A549 (cell line): Measurements from ENCODE around the gene TNIK. TPM values are rescaled to one million over a fixed set of nuclear protein-coding genes. Genes with fewer than 3 reads are reported as not detected.

ENCODE experiments used
- ATAC-seq, 2 experiments: fragments of 200-7000 bp in 1 of 2; fragments of >200 bp in 1 of 2; cut with Nextera tagmentation in 1 of 2; cut with Tn5 transposase in 1 of 2; 3 replicates each; pipeline versions ENCODE4 v1.8.0 to v1.9.1; 2018 to 2020; ENCODE audit warnings: mild to moderate bottlenecking in 1 of 2, moderate library complexity in 1 of 2
- CTCF ChIA-PET: fragments of 300-600 bp; sonication (Branson Sonifier 250); formaldehyde crosslinking; extraction: SDS; loops from one replicate; lab custom pipeline; 2021; ENCODE audit warnings: antibody characterized with exemption, inconsistent platforms; lab: Yijun Ruan, JAX
- POLR2A ChIA-PET: fragments of 350-600 bp; formaldehyde crosslinking; extraction: SDS; loops from one replicate; lab custom pipeline; 2021; ENCODE audit warnings: antibody characterized with exemption, inconsistent platforms; lab: Yijun Ruan, JAX
- DNase-seq, 2 experiments: peaks; one replicate each; pipeline versions ENCODE4 v3.0.0 to v3.0.0-alpha.2; 2011 to 2016; ENCODE audit warnings: low read depth in 1 of 2, low spot score in 1 of 2
- FAIRE-seq: peaks from 2 replicates; lab custom pipeline; 2011; peaks lifted over from hg19 to GRCh38; lab: Jason Lieb, UNC
- H3K27ac ChIP-seq, 2 experiments: fragments of >200 bp; sonication (Bioruptor Twin); formaldehyde crosslinking; 3 replicates each; pipeline ENCODE4 v1.5.1; 2016 to 2017
- H3K4me1 ChIP-seq: fragments of >200 bp; sonication (Bioruptor Twin); formaldehyde crosslinking; 3 replicates; pipeline ENCODE4 v1.6.1; 2016
- H3K4me2 ChIP-seq: fragments of >200 bp; sonication (Bioruptor Twin); formaldehyde crosslinking; 3 replicates; pipeline ENCODE4 v1.6.1; 2016
- H3K4me3 ChIP-seq: fragments of >200 bp; sonication (Bioruptor Twin); formaldehyde crosslinking; 3 replicates; pipeline ENCODE4 v1.5.1; 2016
- H3K9me3 ChIP-seq: fragments of >200 bp; sonication (Bioruptor Twin); formaldehyde crosslinking; 3 replicates; pipeline ENCODE4 v1.6.1; 2016
- BHLHE40 ChIP-seq: IDR thresholded peaks from 2 replicates; pipeline ENCODE4 v1.6.1; 2012; ENCODE audit warnings: low read depth, low read length, inconsistent platforms
- CHD2 ChIP-seq: fragments of 150-350 bp; IDR thresholded peaks from 2 replicates; pipeline ENCODE4 v1.6.1; 2014; ENCODE audit warnings: low read length; ENCODE audit not compliant: partially characterized antibody
- CHD4 ChIP-seq: fragments of 200-600 bp; sonication (generic); IDR thresholded peaks from 2 replicates; pipeline ENCODE4 v1.6.1; 2016; ENCODE audit warnings: antibody characterized with exemption, mild to moderate bottlenecking, borderline replicate concordance
- ELK1 ChIP-seq: fragments of 150-350 bp; IDR thresholded peaks from 2 replicates; pipeline ENCODE4 v1.6.1; 2014; ENCODE audit warnings: low read depth, mild to moderate bottlenecking, low read length
- FOSB ChIP-seq: fragments of 250-450 bp; sonication (Bioruptor Pico); IDR thresholded peaks from 2 replicates; pipeline ENCODE4 v1.5.0; 2020; ENCODE audit warnings: mild to moderate bottlenecking, moderate library complexity
- FOSL2 ChIP-seq, 2 experiments: fragments of 450-650 bp in 1 of 2; fragments of >200 bp in 1 of 2; sonication (Bioruptor Twin) in 1 of 2; formaldehyde crosslinking; IDR thresholded peaks; 2 replicates each; pipeline versions ENCODE4 v1.5.0 to v1.6.1; 2016 to 2020; ENCODE audit warnings: mild to moderate bottlenecking in 1 of 2, moderate library complexity in 1 of 2
- FOXS1 ChIP-seq: fragments of 250-450 bp; sonication (Bioruptor Pico); IDR thresholded peaks from 2 replicates; pipeline ENCODE4 v1.5.0; 2020; ENCODE audit warnings: mild to moderate bottlenecking, moderate library complexity
- GATA3 ChIP-seq: IDR thresholded peaks from 2 replicates; pipeline ENCODE4 v1.6.1; 2012; ENCODE audit warnings: borderline replicate concordance
- HDAC2 ChIP-seq: fragments of 200-600 bp; sonication (generic); IDR thresholded peaks from 2 replicates; pipeline ENCODE4 v1.6.1; 2016
- HEYL ChIP-seq: fragments of 250-450 bp; sonication (Bioruptor Pico); IDR thresholded peaks from 2 replicates; pipeline ENCODE4 v1.8.0; 2021; ENCODE audit warnings: mild to moderate bottlenecking, moderate library complexity
- JUN ChIP-seq, 2 experiments: fragments of >200 bp; sonication (Bioruptor Twin); formaldehyde crosslinking; IDR thresholded peaks; 2 replicates in 1 of 2; 3 replicates in 1 of 2; pipeline ENCODE4 v1.6.1; 2016 to 2017
- KDM1A ChIP-seq: fragments of 200-600 bp; sonication (generic); IDR thresholded peaks from 2 replicates; pipeline ENCODE4 v1.6.1; 2016; ENCODE audit warnings: low read depth, mild to moderate bottlenecking
- MYC ChIP-seq: IDR thresholded peaks from 2 replicates; pipeline ENCODE4 v1.6.1; 2012; ENCODE audit warnings: mild to moderate bottlenecking, inconsistent platforms, low read length, improper control_type of control experiment, borderline replicate concordance
- PBX3 ChIP-seq: IDR thresholded peaks from 2 replicates; pipeline ENCODE4 v1.6.1; 2012
- PHF8 ChIP-seq: fragments of 200-600 bp; sonication (generic); IDR thresholded peaks from 2 replicates; pipeline ENCODE4 v1.6.1; 2016; ENCODE audit warnings: low read depth, mild to moderate bottlenecking, antibody characterized with exemption, moderate library complexity, borderline replicate concordance
- RCOR1 ChIP-seq: fragments of 150-350 bp; IDR thresholded peaks from 2 replicates; pipeline ENCODE4 v1.6.1; 2014; ENCODE audit warnings: antibody characterized with exemption, low read length, low read depth
- RFX5 ChIP-seq: fragments of 450-650 bp; IDR thresholded peaks from 2 replicates; pipeline ENCODE4 v1.7.1; 2014; ENCODE audit warnings: antibody characterized with exemption, mild to moderate bottlenecking, moderate library complexity
- RNF2 ChIP-seq: fragments of 200-600 bp; sonication (generic); IDR thresholded peaks from 2 replicates; pipeline ENCODE4 v1.6.1; 2016; ENCODE audit warnings: low read depth, mild to moderate bottlenecking, antibody characterized with exemption, moderate library complexity, borderline replicate concordance
- SMC3 ChIP-seq: fragments of >200 bp; sonication (Bioruptor Twin); formaldehyde crosslinking; IDR thresholded peaks from 3 replicates; pipeline ENCODE4 v1.6.1; 2018; ENCODE audit warnings: inconsistent platforms
- SREBF2 ChIP-seq: fragments of 450-650 bp; IDR thresholded peaks from 2 replicates; pipeline ENCODE4 v1.6.1; 2014; ENCODE audit warnings: mild to moderate bottlenecking, moderate library complexity
- USF2 ChIP-seq: fragments of 450-650 bp; IDR thresholded peaks from 2 replicates; pipeline ENCODE4 v1.6.1; 2014; ENCODE audit warnings: antibody characterized with exemption
- ZFP36 ChIP-seq: fragments of 450-650 bp; IDR thresholded peaks from 2 replicates; pipeline ENCODE4 v1.6.1; 2014; ENCODE audit warnings: borderline replicate concordance; ENCODE audit not compliant: partially characterized antibody
- WGBS: methylation state at CpG from one replicate; pipeline ENCODE4 v1.1.6; 2017; ENCODE audit errors: missing lambda C conversion rate; 5-methylcytosine and 5-hydroxymethylcytosine counted together
- polyA plus RNA-seq, 4 experiments: library from polyadenylated mRNA; depleted of rRNA in 3 of 4; stranded (reverse); fragments of >200 nt; fragmentation: RNase III in 1 of 4; extraction: RNeasy Plus Mini Kit Qiagen cat#74134 plus additional on column Dnase treatment in 1 of 4; gene quantifications; 2 replicates in 3 of 4; 3 replicates in 1 of 4; pipeline ENCODE4 v1.2.3, GENCODE V29; 2011 to 2017
- TF ChIP-seq, protein P1 (sequence below): IDR thresholded peaks from 2 replicates; pipeline ENCODE4 v1.6.1; 2012; ENCODE audit warnings: low read depth, borderline replicate concordance
- TF ChIP-seq, protein P2 (sequence below): fragments of 250-450 bp; sonication (Bioruptor Pico); IDR thresholded peaks from 2 replicates; pipeline ENCODE4 v1.5.0; 2021; ENCODE audit warnings: mild to moderate bottlenecking, moderate library complexity, borderline replicate concordance

The TNIK gene
- polyA plus RNA-seq, 2 of the 4 experiments (the other 2 are of a cell fraction) = 1.6 to 1.8 TPM

DNA sequence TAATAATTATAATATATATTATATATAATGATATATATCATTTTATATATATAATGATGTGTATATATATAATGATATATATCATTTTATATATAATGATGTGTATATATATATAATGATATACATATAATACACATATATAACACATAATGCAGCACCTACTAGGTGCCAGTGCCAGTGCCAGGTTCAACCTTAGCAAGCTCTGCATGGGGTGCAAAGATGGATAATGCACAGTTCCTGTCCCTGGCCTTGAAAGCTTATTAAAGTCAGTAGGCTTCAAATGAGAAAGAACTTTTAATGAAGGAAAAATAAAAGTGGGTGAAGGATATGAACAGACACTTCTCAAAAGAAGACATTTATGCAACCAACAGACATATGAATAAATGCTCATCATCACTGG lies 240.9 kb downstream of the TNIK start:
- Histone ChIP-seq H3K4me2 (no peak overlapping the region), H3K27ac (no peak overlapping the region), H3K4me3 (no peak overlapping the region), H3K9me3 (no peaks in the 10 kb centered on the region), H3K4me1 (no peaks in the 10 kb centered on the region)
- no peak for DNase-seq
- ChIA-PET POLR2A (no interaction called here), CTCF (no interaction called here)
- no peak for FAIRE-seq
- TF ChIP-seq PBX3 (no peak), KDM1A (no peak), CHD2 (no peak), FOSB (no peak), FOSL2 (IDR thresholded peaks at IDR 0.05) (no peak), FOSL2 (CRISPR knock-in tag; IDR thresholded peaks at IDR 0.05) (no peak), JUN (IDR thresholded peaks at IDR 0.05) (no peak), BHLHE40 (no peak), GATA3 (no peak), RCOR1 (no peak), RFX5 (no peak), HEYL (CRISPR knock-in tag) (no peak), CHD4 (no peak), ZFP36 (no peak), RNF2 (no peak)
- TF ChIP-seq, protein P1, sequence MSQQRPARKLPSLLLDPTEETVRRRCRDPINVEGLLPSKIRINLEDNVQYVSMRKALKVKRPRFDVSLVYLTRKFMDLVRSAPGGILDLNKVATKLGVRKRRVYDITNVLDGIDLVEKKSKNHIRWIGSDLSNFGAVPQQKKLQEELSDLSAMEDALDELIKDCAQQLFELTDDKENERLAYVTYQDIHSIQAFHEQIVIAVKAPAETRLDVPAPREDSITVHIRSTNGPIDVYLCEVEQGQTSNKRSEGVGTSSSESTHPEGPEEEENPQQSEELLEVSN = no peak
- TF ChIP-seq, protein P2, sequence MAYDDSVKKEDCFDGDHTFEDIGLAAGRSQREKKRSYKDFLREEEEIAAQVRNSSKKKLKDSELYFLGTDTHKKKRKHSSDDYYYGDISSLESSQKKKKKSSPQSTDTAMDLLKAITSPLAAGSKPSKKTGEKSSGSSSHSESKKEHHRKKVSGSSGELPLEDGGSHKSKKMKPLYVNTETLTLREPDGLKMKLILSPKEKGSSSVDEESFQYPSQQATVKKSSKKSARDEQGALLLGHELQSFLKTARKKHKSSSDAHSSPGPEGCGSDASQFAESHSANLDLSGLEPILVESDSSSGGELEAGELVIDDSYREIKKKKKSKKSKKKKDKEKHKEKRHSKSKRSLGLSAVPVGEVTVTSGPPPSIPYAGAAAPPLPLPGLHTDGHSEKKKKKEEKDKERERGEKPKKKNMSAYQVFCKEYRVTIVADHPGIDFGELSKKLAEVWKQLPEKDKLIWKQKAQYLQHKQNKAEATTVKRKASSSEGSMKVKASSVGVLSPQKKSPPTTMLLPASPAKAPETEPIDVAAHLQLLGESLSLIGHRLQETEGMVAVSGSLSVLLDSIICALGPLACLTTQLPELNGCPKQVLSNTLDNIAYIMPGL (CRISPR knock-in tag) = no peak
- no peak for ATAC-seq

- no peak for DNase-seq
- no peak for TF ChIP-seq SMC3
- TF ChIP-seq PHF8 = no peak
- TF ChIP-seq SREBF2 = no peak
- TF ChIP-seq ELK1 = no peak
- TF ChIP-seq RNF2 = no peak
- TF ChIP-seq FOXS1 (CRISPR knock-in tag) = no peak
- TF ChIP-seq HDAC2 = no peak
- TF ChIP-seq MYC = no peak
- no peak for TF ChIP-seq USF2
- Histone ChIP-seq H3K9me3 (no peaks in the 10 kb centered on the region), H3K4me1 (no peaks in the 10 kb centered on the region), H3K27ac (no peak overlapping the region), H3K4me2 (no peak overlapping the region), H3K4me3 (no peak overlapping the region)
- 40% methylated on average over 3 of the region's 3 CpGs for WGBS
- no peak for FAIRE-seq
- no peak for ATAC-seq
- ChIA-PET CTCF (no interaction called here), POLR2A (no interaction called here)
Observed at GRCh38 chr3:171218069-171218468, 242.1 kb downstream of the TNIK start.
